HG03060 (cell line): ENCODE data around the gene SUV39H1.

Experiments used
- ATAC-seq: cut with Tn5 transposase; IDR thresholded peaks from one replicate; pipeline ENCODE4 v1.9.1; 2021; ENCODE audit warnings: low read depth, moderate number of reproducible peaks; ENCODE audit not compliant: unreplicated experiment

Gene SUV39H1

GRCh38 chrX:48754238-48754637, 57.7 kb downstream of the SUV39H1 start:
- ATAC-seq, result no peak
